GM18526 (cell line): ENCODE data around the gene PRKCA.

Source experiments
- POLR2A ChIP-seq: IDR thresholded peaks from 3 replicates; pipeline ENCODE4 v1.6.1; 2011; ENCODE audit not compliant: insufficient read length; ENCODE audit errors: extremely low read depth

Gene PRKCA

GRCh38 chr17:66444031-66444430, 141.6 kb downstream of the PRKCA start:
- no peak for TF ChIP-seq POLR2A

- no peak for TF ChIP-seq POLR2A
Observed at GRCh38 chr17:66445229-66445628, 142.8 kb downstream of the PRKCA start.

DNA sequence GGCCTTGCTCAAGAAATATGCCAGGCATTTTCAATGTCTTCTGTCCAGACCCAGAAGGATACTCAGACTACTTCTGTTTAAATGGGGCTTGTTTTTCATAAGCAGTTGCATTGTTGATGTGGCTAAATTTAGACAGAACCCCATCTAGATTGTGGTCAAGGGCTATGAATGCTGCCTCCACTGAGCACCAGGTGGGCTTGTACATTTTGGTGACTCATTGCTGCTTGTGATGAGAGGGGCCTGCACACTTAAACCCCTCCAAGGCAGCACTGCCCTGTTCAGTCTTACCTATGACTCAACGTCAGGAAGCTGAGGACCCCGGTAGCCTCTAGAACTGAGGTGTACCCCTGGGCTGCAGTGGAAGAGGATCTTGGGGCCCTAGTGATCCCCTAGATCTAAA, 144.0 kb downstream of the PRKCA start:
- no peak for TF ChIP-seq POLR2A

DNA sequence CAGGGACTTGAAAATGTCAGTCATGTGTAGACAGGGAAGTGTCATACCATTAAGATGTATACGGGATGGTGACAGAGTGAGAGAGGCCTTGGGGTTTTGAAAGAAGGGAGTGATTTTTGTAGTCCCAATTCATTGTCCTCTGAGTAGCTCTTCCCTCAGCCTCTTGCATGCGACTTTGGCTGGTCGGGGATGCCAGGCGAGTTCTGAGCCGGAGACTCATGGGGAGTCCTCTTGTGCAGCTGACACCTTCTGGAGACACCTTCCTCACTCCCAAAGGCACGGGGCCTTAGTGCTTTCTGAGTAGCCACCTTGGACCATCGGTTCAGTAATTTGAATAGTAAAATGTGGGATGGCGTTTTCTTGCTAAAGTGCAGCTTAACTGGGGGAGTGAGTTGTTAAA, 144.7 kb downstream of the PRKCA start:
- TF ChIP-seq POLR2A, result no peak

DNA sequence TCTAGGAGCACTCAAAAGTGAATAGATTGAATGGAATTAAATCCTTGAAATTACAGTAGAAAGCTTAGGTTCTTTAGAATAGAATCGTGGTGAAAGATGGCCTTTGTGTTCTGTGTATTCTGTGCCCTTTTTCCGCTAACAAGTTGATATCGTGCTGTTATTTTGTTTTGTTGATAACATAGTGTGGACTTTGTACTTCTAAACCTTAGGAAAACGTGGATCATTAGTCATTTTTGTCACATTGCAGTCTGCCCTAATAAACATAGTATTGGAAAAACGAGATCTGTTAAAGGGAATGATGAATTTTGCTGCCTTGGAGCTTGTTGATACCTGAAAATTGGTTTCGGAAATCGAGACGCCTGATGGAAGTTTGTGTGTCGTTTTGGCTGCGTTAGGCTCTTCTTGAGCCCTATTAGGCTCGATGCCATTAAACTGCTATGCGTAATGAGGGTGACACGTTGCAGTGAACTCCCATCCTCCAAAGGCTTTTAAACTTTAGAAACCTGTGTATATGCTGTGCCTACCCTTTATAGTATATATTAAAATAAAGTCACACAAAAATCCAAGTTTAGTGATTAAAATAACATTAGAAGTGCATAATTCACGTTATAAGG, 145.7 kb downstream of the PRKCA start:
- TF ChIP-seq POLR2A, result no peak

DNA sequence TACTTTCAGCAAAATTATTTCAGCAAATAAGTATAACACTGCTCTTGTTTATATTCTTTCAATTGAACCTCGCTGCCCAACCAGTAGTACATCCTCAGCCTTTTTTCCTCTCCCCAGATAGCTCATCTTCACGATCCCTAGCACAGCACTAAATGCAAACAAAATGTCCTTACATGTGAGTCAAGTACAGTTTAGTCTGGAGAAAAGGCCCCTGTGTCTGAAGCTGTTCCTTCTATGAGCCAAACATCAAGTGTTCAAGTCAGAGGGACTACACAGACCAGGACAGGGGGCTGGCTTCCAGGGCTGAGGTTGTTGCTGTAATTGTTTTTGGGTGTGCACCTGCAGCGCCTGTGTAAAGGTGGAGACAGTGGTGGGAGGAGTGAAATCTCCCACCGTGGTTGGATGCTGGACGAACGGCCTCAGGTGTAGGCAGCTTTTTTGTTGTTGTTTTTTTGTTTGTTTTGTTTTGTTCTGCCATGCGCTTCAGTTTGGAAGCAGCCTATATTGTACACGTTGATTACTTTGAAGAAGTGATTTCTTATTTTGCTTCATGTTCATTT, 147.1 kb downstream of the PRKCA start:
- no peak for TF ChIP-seq POLR2A

GRCh38 chr17:66450008-66450851, 147.8 kb downstream of the PRKCA start:
- no peak for TF ChIP-seq POLR2A

DNA sequence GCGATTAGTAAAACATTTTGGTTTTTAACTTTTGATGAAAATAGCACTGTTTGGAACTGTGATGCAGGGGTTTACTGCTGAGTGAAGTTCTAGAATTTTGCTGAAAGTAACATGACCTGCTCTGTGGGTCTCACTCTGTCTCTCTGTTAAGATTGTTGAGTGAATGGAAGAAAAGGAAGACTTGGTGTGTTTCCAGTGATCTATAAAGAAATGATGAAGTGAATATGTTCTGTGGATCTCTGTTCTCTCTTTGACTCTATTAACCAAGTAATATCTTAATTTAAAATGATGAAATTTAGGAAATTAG, 148.4 kb downstream of the PRKCA start:
- no peak for TF ChIP-seq POLR2A

DNA sequence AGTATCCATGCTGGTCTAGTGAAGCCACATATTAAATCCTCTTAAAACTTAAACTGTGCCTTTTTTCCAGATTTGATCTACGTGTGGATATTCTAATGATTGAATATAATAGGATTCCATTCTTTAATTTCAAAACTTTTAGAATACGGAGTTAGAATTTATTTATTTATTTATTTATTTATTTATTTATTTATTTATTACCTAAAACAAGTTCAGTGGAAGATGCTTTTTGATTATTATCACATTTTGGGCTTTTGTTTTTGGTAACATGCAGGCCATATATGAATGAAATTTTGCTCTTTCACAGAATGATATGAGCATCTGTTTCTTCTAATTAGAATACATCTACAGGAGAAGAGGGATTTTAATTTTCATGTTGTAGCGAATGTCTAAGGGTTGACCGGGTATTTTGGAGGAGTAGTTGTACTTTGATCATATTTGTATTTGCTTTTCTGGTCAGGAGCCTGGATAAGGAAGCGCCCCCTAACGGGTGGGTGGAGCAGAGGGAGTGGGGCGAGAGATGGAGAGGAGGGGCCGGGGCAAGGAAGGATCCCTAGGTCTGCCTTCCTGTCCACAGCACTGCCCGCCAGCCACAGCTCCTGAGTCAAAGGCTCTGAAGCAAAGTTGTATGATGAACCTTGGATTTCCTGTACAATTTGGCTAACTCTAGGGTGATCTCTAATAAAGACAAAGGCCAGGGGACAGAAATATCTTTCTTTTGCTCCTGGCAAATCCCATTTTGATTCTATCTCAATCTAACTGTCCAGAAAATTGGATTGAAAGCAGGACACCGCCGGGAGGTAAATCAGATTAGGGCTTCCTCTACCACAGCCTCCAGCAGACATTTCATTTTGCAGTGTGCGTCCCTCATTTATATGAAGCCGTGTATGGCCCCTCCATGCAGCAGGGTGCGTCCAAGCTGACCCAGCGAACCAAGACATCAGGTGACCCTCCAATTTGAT, 149.1 kb downstream of the PRKCA start:
- no peak for TF ChIP-seq POLR2A

GRCh38 chr17:66455060-66455459, 152.6 kb downstream of the PRKCA start:
- no peak for TF ChIP-seq POLR2A

- no peak for TF ChIP-seq POLR2A
Observed at GRCh38 chr17:66458782-66459181, 156.4 kb downstream of the PRKCA start.

GRCh38 chr17:66459811-66460270, 157.4 kb downstream of the PRKCA start:
- TF ChIP-seq POLR2A, result no peak

DNA sequence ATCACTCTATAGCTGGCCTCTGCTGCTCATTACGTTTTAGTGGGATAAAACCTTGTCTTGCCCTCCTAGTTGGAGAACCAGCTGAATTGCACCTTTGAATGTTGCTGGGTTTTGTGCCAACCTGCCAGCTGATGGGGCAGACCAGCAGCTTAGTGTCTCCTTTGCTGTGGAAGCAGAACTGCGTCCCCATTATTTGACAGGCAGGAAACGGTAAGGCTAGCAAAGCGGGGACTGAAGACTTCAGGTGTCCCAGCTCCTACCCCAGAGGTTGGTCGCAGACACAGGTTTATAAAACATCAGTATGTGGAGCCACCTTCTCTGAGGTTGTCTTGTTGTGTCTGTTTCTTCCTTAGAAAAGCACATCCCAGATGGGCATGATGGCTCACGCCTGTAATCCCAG, 158.1 kb downstream of the PRKCA start:
- no peak for TF ChIP-seq POLR2A

DNA sequence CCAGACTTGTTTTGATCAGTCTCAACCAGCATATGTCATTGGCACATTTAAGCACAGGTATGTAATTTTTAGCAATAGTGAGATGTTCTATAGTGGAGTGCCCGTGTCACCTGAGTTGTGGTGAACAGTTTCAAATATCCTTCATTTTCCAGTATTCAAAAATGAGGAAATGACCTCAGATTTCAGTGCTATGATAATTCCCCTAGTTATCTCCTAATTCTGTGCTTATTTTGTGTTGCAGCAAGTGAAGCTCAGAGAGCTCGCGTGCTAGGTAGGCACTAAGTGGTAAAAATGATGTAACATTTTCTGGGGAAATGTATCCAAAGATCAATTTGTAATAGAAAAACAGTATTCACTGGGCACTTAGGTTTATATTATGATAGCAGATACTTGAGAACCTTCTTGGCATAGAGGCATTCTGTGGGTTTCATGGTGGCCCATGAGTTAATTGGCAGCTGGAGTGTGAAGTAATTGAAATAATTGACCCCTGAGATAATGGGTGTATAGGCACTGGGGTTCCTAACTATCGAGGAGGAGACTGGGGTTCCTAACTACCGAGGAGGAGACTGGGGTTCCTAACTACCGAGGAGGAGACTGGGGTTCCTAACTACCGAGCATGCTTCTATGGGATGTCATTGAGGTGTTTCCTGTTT, 159.1 kb downstream of the PRKCA start:
- TF ChIP-seq POLR2A, result no peak

DNA sequence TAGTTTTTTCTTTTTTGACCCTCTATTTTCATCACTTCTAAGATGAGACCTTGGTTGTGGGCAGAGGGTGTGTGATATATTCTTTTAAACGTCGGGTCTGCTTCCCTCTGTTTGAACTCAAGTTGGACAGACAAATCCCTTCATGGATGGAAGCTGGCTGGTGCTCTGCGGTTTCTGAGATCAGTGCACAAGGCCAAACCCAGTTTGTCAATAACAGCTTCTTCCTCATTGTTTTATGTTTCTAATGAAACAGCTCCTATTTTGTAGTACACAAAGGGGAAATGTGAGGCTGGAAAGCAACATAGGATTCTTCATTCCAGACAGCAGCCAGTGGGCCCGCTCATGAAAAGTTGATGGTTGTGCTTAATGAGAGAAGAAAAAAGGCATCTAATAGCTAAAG, 159.6 kb downstream of the PRKCA start:
- no peak for TF ChIP-seq POLR2A
